Thymus (tissue), 11 donors: Measurements from ENCODE around the gene CHD9NB. TPM values are rescaled to one million over a fixed set of nuclear protein-coding genes. Genes with fewer than 3 reads are reported as not detected.
"Not testable (repeated sequence)": the region's sequence is repeated elsewhere in the genome, so short reads cannot be mapped to it uniquely, and the experiment has no call there.

Source experiments
- DNase-seq, 9 donors: peaks; one replicate each; pipeline ENCODE4 v3.0.0-alpha.2; 2013; ENCODE audit warnings: low spot score in 9 of 9, low read depth in 6 of 9, missing footprints in 1 of 9
- H3K27ac ChIP-seq, 2 donors: one replicate each; pipeline ENCODE4 v1.5.1; 2013; ENCODE audit warnings: control low read depth in 1 of 2, low read depth in 1 of 2, low read length in 1 of 2, mild to moderate bottlenecking in 1 of 2, moderate library complexity in 1 of 2
- H3K27me3 ChIP-seq, 2 donors: one replicate each; pipeline ENCODE4 v1.5.1; 2013; ENCODE audit warnings: low read length in 1 of 2; ENCODE audit not compliant: control insufficient read depth in 2 of 2, insufficient read depth in 1 of 2
- H3K36me3 ChIP-seq, 2 donors: one replicate each; pipeline ENCODE4 v1.5.1; 2013; ENCODE audit warnings: low read length in 1 of 2, mild to moderate bottlenecking in 1 of 2, moderate library complexity in 1 of 2; ENCODE audit not compliant: control insufficient read depth in 2 of 2, insufficient read depth in 2 of 2
- H3K4me1 ChIP-seq, 2 donors: one replicate each; pipeline ENCODE4 v1.5.1; 2013; ENCODE audit warnings: low read length in 2 of 2; ENCODE audit not compliant: control insufficient read depth in 2 of 2, insufficient read depth in 2 of 2
- H3K4me3 ChIP-seq, 2 donors: one replicate each; pipeline ENCODE4 v1.5.1; 2013; ENCODE audit warnings: low read length in 2 of 2, control low read depth in 1 of 2, mild to moderate bottlenecking in 1 of 2
- H3K9me3 ChIP-seq, 2 donors: one replicate each; pipeline ENCODE4 v1.5.1; 2013; ENCODE audit warnings: low read length in 1 of 2, mild to moderate bottlenecking in 1 of 2; ENCODE audit not compliant: control insufficient read depth in 2 of 2, insufficient read depth in 1 of 2
- WGBS: extraction: QIAGEN DNeasy Blood & Tissue Kit; methylation state at CpG from one replicate; pipeline ENCODE4 v1.1.7; 2013; 5-methylcytosine and 5-hydroxymethylcytosine counted together
- polyA plus RNA-seq: library from polyadenylated mRNA; stranded (reverse); fragments of 200-250 nt; gene quantifications from one replicate; pipeline ENCODE4 v1.2.3, GENCODE V29; 2013
- total RNA-seq: library from RNA; stranded (reverse); fragments of 120-200 nt; gene quantifications from one replicate; pipeline ENCODE4 v1.2.4, GENCODE V29; 2013
- donor health status: healthy.

Gene CHD9NB
- total and polyA plus RNA-seq, 2 donors, result 0.42 to 0.84 TPM

GRCh38 chr16:53043986-53044601 lies 8.6 kb downstream of the CHD9NB start:
- 86% methylated on average over 11 of the region's 11 CpGs for WGBS
- Histone ChIP-seq H3K9me3 (no peaks in the 10 kb centered on the region), H3K27me3 (peaks cover 0 to 2% of the 10 kb centered on the region in 2 donors), H3K36me3 (no peaks in the 10 kb centered on the region), H3K4me1 (peaks cover 2 to 7% of the 10 kb centered on the region in 2 donors), H3K27ac (peak overlapping the region in 1 of 2 donors; percentile 17), H3K4me3 (no peak overlapping the region)
- no peak for DNase-seq

GRCh38 chr16:53043428-53043831 lies 9.3 kb downstream of the CHD9NB start:
- peak overlapping the region in 1 of 2 donors; percentile 37 for H3K27ac ChIP-seq
- no peaks in the 10 kb centered on the region for H3K36me3 ChIP-seq
- peaks cover 2 to 7% of the 10 kb centered on the region in 2 donors for H3K4me1 ChIP-seq
- H3K27me3 ChIP-seq, result peaks cover 0 to 2% of the 10 kb centered on the region in 2 donors
- 92% methylated on average over 5 of the region's 5 CpGs for WGBS
- H3K9me3 ChIP-seq, result no peaks in the 10 kb centered on the region
- no peak for DNase-seq
- H3K4me3 ChIP-seq, result no peak overlapping the region

- H3K27ac ChIP-seq, result peak overlapping the region in 1 of 2 donors; percentile 47
- 77% methylated on average over 5 of the region's 5 CpGs for WGBS
- peaks cover 0 to 2% of the 10 kb centered on the region in 2 donors for H3K27me3 ChIP-seq
- no peak for DNase-seq
- peaks cover 2 to 7% of the 10 kb centered on the region in 2 donors for H3K4me1 ChIP-seq
- H3K9me3 ChIP-seq, result no peaks in the 10 kb centered on the region
- no peaks in the 10 kb centered on the region for H3K36me3 ChIP-seq
- H3K4me3 ChIP-seq, result no peak overlapping the region
Measured at GRCh38 chr16:53042235-53042701, 10.4 kb downstream of the CHD9NB start.

- Histone ChIP-seq H3K27ac (peak overlapping the region in 1 of 2 donors; percentile 64), H3K4me1 (peaks cover 2 to 7% of the 10 kb centered on the region in 2 donors), H3K36me3 (no peaks in the 10 kb centered on the region), H3K4me3 (no peak overlapping the region), H3K27me3 (peaks cover 0 to 2% of the 10 kb centered on the region in 2 donors), H3K9me3 (no peaks in the 10 kb centered on the region)
- 53% methylated on average over 4 of the region's 4 CpGs for WGBS
- DNase-seq, result peak in 3 of 9 donors; percentile 13 to 28 (median 27)
Measured at GRCh38 chr16:53041320-53042051, 11.2 kb downstream of the CHD9NB start.

GRCh38 chr16:53040788-53041187 lies 11.9 kb downstream of the CHD9NB start:
- H3K27ac ChIP-seq, result peak overlapping the region in 1 of 2 donors; percentile 64
- WGBS, result 98% methylated on average over 1 of the region's 1 CpG
- peaks cover 0 to 2% of the 10 kb centered on the region in 2 donors for H3K27me3 ChIP-seq
- H3K4me1 ChIP-seq, result peaks cover 2 to 7% of the 10 kb centered on the region in 2 donors
- H3K4me3 ChIP-seq, result no peak overlapping the region
- DNase-seq, result no peak
- no peaks in the 10 kb centered on the region for H3K9me3 ChIP-seq
- no peaks in the 10 kb centered on the region for H3K36me3 ChIP-seq

- H3K4me3 ChIP-seq, H3K27me3 ChIP-seq, H3K36me3 ChIP-seq, H3K9me3 ChIP-seq, H3K27ac ChIP-seq, H3K4me1 ChIP-seq, DNase-seq: not testable (repeated sequence)
- WGBS, result 91% methylated on average over 6 of the region's 6 CpGs
Measured at GRCh38 chr16:53036711-53037110, 16.0 kb downstream of the CHD9NB start.

- H3K4me3 ChIP-seq, result no peak overlapping the region
- 98% methylated on average over 6 of the region's 6 CpGs for WGBS
- no peaks in the 10 kb centered on the region for H3K36me3 ChIP-seq
- H3K27me3 ChIP-seq, result no peaks in the 10 kb centered on the region
- no peaks in the 10 kb centered on the region for H3K4me1 ChIP-seq
- no peaks in the 10 kb centered on the region for H3K9me3 ChIP-seq
- no peak overlapping the region for H3K27ac ChIP-seq
- DNase-seq, result no peak
Measured at GRCh38 chr16:53036066-53036465, 16.6 kb downstream of the CHD9NB start.

GRCh38 chr16:53035176-53035942 lies 17.3 kb downstream of the CHD9NB start:
- no peak overlapping the region for H3K27ac ChIP-seq
- H3K4me1 ChIP-seq, result no peaks in the 10 kb centered on the region
- no peak overlapping the region for H3K4me3 ChIP-seq
- H3K27me3 ChIP-seq, result no peaks in the 10 kb centered on the region
- 97% methylated on average over 3 of the region's 3 CpGs for WGBS
- no peaks in the 10 kb centered on the region for H3K36me3 ChIP-seq
- no peaks in the 10 kb centered on the region for H3K9me3 ChIP-seq
- no peak for DNase-seq

- 95% methylated on average over 6 of the region's 6 CpGs for WGBS
- no peaks in the 10 kb centered on the region for H3K9me3 ChIP-seq
- no peak overlapping the region for H3K27ac ChIP-seq
- H3K4me3 ChIP-seq, result no peak overlapping the region
- no peak for DNase-seq
- H3K4me1 ChIP-seq, result no peaks in the 10 kb centered on the region
- H3K36me3 ChIP-seq, result no peaks in the 10 kb centered on the region
- no peaks in the 10 kb centered on the region for H3K27me3 ChIP-seq
Measured at GRCh38 chr16:53034306-53034705, 18.4 kb downstream of the CHD9NB start.
